ENCODE measurements around the gene SPATA17.

Gene SPATA17

DNA sequence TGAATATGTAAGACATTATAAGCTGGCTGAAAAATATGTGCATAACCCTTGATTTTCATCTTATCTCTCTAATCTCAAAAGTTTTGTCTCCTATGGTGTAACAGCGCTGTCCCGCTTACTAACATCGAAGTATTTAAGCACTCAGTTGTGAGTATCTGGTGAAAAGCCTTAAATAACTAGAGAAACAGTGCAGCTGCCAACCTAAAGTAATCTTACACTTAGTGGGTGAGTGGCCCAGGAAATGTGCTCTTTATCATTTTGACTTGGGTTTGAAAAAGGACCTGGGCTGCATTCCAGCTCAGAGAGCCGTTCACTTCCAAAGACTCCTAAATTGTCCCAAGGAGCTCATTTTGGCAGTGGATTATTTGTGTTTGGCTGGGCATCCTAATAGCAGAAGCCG, 225.9 kb downstream of the SPATA17 start:
- no peak for DNase-seq

DNA sequence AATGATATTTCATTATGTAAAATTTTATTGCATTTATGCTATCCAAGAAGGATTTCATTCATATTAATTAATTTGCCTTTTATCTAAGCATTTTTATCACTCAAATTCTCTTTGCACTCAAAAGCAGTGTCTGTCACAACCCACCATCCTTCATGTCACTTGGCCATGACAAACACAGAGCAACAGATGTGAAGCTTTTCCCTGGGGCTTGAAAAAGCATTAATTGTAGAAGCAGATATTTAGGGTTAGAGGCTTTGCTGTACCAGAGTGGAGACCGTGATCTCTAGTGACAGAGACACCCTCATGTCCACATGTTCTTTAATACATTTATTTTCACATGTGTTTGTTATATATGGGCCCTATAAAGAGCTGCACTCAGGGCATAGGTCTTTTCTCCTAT, 230.5 kb downstream of the SPATA17 start:
- no peak for DNase-seq

DNA sequence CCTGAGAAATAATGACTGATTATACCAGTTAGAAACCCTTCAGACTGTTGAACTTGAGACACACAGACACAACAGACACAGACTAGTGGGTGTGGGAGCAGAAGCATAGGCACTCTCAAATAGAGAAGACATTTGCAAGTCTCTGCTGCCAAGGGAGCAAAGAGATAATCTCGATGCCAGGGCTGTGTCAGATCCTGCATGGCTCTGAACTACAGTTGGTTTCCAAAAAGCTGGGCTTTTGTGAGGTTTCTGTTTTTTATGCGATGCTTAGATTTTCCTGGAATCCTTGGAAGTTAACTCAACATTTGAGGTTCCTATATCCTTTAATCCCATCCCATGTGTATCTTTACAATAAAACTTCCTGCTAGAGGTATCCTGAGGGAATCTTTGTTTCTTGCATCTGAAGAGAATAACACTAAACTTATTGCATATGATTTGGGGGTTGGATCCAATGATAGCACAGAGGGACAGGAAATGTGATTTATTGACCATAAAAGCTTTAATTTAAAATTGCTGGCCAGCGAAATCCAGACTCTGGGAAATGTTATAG, 236.4 kb downstream of the SPATA17 start:
- DNase-seq: no peak

DNA sequence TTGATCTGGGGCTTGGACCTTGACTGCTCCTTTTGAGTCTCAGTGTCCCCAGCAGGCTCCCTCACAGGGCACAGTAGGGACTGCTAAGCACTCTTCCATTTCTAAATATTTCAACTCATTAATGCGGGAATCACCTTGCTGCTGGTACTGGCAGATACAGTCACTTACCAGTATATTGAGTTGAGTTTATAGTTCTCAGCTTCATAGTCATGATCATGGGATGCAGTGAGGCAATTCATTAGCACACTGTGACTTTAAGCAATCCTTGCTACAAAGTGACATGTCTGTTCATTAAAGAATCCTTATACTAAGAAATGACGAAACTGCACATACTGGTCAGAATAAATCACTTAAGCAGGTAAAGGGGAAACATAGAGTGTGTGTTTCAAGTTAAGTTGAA, 240.8 kb downstream of the SPATA17 start:
- no peak for DNase-seq

DNA sequence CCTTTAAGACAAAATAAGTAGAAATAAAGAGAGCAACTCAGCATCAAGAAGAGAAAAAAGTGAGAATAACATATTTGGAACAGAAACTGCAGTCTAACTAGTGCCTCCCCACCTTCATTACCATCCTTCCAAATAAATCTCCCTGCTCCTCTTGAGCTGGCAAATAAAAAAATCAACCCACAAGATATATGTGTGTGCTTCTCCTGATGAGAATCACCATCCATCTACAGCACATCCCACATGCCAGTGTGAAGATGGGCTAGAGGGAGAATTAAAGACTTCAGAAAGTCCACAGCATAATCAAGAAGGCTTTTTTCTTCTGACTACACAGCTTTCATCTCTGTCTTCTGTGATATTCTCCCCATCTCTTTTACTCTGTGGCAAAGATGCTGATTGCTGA, 244.1 kb downstream of the SPATA17 start:
- DNase-seq: no peak

DNA sequence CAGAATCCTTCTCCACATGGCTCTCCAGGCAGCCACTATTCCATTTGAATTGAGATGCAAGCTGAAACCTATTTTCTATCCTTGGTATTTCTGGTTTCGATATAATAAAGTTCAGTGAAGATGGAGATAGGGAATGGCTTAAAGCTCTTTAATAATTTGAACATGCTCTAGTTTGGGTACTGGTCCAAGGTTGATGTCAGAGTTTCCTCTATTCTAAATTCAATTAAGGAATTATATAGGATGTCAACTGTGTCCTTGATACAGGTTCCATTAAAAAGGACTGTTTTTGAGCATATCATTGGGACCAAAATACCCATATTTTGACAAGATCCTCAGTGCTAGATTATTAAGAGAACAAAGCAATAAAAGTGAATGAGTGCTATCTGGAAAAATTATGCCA, 245.3 kb downstream of the SPATA17 start:
- DNase-seq: no peak

DNA sequence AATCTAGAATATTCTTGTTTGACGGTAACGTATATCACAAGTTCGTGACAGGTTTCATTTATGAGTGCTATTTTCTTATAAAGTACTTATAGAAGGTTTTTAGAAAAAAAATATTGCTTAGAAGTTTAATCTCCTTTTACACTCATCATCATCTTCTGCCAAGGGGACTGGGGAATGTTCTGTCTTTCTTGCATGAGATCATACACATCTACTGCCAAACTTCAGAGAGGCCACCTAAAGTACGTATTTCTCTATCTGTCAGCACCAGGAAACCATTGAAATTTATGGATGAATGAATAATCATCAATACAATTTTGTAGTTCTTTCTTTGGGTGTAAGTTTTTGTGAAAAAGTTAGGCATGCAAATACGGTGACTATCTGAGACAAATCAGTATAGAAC, 245.8 kb downstream of the SPATA17 start:
- DNase-seq: no peak

DNA sequence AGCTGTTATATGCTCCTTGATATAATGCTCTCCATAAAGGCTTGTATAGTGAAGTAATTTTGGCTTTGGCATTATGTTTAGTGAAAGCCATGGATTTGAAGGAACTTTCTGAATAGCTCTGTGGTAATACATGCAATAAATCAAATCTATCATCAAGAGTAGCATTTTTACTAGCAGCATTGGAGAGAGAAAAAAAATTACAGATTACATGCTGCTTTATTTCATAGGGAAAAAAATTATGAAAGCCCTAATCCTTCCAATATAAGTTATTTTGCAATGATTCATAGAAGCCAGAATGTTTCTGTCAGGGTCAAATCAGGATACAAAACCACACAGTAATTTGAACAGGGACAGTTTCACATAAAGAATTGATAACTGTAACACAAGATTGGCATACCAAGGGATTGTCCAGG, 250.0 kb downstream of the SPATA17 start:
- DNase-seq: no peak

DNA sequence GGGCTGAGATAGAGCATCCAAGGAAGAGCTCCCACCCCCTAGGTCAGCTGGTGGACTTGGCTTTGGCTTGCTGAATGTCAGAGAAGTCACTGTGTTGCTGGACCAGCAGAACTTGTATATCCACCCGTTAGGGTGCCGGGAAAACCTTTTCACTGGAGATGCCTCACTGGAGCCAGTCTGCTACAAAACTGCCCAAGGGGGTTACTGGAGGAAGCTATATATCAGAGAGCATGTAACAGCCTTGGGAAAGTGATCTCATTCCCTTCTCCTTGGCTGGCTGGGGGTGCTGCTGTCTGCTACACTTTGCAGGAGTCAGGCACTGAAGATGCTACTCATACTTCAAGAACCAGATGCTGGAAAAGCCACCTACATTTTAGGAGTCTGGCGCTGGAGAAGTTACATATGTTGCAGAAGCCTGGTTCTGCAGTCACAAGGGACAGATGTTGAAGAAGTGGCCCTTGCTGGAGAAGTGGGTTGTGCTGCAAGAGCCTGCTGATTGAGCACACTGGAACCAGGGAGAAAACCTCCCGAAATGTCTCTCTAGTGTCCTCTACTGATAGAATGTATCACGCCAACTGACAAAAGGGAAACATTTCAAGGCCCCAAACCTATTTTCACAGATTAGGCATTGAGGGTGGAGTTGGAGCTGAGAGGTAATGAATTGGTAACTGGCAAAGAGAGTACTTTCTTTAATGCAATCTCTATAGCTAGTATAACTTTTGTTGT, 250.6 kb downstream of the SPATA17 start:
- no peak for DNase-seq

DNA sequence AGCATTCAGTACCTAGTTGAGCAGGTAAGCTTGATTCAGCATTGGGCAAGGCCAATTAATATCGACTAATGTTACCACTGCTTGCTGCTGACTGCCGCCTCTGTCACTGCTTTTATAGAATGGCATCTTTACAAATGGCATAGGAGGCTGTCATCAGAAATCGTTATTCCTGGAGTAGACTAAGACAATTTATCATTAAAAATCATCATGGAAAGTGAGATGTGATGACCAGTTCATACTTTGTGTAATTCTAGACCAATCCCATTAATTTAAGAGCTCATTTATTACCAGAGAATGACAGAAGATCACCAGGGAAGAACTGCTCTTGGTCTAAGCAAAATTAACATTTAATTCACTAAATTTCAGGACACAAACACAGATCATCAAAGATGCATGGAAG, 254.0 kb downstream of the SPATA17 start:
- DNase-seq: no peak

DNA sequence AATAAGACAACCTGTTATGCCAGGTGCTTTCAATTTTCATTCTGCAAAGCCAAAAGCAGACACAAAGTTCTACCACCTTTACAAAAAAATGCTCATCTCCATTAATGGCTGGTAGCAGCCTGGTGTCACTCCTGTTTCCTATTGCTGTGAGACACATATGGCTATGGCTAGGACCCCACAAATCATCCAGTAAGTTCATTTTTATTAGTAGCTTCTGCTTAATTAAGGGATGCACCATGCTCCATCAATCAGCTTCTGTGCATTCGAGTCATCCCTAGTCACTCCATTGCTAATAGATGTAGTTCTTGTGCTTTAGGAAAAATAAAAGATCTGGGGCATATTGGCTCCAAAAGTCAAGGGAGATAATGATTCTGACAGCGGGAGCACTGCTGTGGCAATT, 257.2 kb downstream of the SPATA17 start:
- DNase-seq: no peak

DNA sequence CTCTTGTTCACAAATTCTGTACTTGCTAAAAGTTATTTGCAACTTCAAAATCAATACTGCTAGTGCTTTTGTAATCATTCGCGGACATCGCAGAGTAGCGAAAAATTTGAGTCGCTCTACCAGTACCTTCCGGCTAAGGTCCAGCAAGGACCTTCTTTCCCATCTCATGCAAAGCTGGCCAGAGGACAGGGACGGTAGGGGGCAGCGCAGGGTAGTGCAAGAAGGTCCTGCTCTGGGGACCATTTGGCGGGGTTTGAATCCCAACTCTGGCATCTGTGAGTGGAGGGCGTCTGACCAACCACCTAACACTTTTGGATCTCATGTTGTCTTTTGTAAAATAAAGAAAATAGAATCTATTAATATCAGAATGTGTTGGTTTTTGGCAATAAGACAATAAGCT, 258.3 kb downstream of the SPATA17 start:
- DNase-seq: no peak

DNA sequence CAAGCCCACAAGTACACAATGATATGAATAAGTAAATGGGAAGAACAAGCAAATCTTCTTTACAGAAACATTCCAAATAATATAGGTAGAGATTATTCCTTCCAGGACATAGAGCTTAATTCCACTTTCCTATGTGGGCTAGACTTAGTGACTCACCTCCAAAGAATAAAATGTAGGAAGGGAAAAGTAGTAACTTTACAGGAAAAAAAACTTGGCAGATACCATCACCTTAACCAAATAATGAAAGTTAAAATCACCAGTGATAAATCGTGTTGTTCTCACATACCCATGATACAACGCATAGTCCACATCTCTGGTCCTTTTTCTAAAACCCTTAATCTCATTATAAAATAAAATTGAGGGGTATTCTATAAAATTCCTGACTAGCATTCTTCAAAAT, 260.8 kb downstream of the SPATA17 start:
- DNase-seq: no peak

DNA sequence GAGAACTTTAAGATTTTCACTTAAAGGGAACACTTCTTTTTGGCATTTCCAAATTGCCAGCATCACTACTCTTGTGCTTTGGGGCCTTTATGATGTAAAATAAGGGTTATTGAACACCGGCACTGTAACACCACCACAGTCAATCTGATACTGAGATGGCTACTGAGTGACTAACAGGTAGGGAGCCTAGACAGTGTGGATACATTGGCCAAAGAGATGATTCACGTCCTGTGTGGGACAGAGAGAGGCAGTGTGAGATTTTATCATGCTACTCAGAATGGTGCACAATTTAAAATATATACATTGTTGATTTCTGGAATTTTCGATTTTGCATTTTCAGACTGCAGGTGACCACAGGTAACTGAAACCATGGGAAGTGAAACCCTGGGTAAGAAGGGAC, 261.6 kb downstream of the SPATA17 start:
- DNase-seq: no peak

DNA sequence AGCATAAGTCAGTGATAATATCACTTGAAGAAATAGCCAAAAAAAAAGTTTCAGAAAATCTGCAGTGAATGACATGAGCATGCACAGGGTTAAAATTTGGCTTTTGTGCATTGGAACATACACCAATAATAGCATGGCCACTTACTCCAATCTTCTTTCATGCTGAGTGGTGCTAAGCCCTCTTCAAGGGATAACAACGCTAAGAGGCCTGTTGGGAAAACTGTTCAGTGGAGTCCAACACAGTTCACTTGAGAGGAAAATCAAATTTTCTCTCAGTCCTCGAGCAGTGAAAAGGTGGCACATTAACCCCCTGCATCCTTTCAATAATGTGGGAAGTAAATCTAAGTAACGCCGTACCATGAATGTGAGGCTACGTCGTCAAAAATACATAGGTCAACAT, 264.7 kb downstream of the SPATA17 start:
- DNase-seq: no peak

DNA sequence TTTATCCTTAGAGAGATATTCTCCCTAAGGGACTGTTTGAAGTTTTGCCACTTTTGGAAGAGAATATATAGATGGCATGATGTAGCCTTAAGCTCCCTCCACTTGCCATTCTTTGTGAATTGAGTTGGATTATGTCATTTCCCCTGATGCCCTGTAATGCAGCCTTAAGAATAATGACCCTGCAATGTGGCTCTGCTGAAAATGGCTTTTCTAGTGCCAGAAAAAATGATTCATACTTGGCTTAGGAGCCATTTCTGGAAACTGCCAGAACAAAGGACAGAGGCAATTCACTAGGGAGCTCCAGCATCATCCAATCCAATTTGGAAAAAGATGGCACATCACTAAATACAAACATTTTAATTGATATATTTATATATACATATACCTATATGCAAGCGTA, 265.3 kb downstream of the SPATA17 start:
- DNase-seq: no peak

DNA sequence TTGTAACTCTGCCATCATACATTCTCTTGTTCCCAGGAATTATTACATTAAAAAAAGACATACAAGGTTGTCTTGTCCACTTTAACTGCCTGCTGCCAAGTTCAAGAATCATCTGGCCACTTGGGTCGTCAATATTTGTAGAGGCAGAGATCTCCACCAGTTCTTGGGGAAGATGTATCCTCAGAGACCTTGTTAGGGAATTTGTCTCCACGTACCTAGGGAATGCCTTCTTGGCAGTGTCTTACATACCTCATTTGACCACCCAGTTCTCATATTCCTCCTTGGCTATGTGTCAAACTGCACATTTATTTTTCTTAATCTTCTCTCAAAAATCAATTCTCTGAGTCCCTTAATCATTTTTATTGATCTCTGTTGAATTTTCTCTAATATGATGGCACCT, 266.0 kb downstream of the SPATA17 start:
- DNase-seq: no peak

DNA sequence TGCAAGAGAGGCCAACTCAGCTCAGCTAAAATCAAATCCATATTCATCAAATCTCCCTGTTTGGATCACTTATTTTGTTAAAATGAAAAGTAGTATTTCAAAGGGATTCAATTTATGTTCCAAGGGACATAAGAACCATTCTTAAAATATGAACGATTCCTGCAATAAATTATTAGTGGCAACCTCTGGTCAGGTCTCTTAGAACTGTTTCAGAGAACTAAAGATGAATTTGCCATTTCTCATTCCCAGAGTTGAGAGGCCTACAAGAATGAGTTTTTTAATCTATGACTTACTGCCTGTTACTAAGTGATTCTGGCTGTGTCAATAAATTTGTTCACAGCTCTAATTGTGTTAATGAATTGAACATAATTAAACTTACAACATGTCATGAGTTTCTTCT, 268.5 kb downstream of the SPATA17 start:
- DNase-seq: no peak

DNA sequence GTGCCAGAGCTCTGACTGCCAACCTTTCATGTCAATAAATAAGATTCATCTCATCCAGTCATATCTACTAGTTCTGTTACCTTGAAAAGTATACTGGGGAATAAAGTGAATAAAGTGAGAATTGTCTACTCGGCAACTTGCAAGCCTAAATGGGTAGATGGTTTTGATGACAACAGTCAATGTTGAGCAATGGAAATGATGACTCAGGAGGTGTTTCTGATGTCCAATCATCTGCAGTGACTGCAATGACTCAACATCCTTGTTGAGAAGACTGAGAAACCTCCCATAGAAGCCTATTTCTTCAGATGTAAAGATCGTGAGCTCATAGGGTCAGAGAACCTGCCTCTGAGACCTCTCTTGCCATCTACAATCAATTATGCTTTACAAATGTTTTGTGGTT, 276.4 kb downstream of the SPATA17 start:
- DNase-seq: no peak

DNA sequence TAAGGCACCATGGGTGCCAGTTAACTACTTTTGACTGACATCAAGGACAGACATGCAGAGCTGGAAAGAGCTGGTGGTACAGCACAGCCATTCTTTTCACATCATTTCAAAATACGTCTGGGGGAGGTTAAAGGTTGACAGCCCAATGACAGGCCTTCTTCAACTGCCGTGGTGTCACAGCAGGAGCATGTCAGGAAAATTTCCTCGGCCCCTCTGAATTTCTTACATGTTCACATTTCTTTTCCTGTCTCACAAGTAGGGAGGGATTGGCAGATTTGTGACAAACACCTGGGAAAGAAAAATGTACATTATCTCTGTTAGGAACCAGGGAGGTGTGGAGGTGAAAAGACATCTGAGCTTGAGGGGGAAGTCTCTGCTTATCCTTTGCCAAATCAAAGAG, 279.1 kb downstream of the SPATA17 start:
- no peak for DNase-seq

DNA sequence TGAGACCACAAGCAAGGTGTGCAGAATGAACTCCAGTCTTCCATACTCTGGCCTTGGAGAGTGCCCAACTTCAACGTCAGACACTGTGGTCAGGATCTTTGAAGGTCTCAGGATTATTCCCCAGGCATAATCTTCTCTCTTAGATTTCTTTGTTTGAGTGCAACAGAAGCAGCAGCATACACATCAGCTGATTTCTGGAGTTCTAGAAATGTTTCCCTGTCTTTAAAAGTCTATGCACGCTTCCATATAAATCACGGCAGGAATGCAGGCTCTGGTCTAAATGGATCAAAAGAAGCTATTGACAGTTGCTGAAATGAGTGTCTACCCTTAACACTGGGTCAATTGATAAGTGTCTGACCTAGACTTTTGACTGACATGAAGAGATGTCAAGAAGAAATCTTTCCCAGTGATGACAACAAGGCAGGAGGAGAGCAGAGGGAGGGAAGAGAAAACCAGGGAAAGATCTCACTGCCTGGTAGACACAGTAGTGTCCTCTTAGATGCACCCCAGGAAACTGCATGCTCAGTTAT, 279.7 kb downstream of the SPATA17 start:
- no peak for DNase-seq

DNA sequence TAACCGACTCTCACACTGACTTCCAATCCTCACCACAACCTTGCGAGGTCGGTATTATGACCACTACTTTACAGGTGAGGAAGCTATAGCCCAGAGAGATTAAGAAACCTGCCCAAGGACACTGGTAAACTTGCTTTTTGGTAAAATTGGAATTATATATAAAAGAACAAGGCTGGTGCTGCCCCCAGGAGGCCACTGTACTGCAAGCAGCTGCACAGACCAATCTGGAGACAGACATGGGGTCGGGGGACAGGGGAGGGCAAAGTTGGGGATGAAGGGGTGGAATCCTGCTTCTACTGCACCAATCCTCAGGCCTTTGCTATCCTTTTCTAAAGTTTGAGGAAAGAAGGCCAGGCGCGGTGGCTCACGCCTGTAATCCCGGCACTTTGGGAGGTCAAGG, 280.8 kb downstream of the SPATA17 start:
- DNase-seq: no peak

DNA sequence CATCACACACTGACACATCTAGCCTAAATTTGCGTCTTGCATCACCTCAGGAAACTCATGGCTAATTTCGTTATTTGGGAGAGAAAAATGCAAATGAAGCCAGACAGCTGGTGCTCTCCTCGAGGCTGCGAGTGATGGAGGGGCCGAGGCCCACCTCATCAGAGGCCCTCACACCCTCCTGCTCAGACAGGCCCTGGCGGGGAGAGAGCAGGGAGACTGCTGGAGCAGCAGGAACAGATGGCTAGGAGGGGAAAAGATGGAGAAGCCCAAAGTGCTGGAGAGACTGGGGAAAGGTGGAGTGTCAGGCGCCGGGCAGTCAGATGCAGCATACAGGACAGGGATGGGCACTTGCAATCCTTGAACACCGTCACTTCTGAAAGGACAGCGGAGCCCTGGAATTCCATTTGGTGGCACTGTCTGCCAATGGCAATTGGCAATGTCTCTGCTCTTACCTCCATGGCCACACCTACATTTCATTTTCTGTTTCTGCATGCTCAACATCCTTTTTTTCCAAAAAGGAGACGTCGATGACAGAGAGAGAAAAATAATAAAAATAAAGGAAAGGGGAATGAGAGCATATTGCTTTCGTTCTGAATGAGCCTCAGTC, 286.2 kb downstream of the SPATA17 start:
- DNase-seq: no peak

DNA sequence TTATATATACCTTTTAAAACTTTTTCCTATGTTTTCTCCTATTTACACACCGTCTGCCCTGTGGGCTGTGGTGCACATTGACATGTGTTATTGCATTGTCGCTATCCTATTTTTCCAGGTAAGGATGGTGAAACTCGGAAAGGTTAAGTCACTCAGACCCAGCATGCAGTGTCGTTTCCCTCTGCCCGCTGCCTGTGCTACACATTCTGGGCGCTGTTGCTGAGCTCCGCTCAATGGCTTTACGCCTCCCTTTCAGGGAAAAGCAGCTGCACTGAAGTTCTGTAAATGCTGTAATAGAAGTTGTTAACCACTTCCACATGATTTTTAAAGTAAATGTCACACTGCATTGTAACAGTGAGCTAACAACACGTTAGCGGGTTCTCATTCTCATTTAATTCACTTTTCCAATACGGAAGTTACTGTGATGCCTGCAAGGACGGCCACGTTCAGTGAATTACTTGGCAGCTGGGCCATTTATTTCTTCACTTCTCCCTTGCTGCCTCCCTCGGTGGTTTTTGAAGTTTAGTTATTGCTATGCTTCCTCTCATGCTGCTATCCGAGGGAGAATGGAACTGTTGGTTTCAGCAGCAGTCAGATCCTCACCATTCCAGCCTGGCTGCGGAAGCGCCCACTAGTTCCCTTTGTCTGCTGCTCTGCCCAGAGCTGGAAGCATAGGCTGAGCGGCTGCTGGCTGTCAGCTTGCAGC, 288.7 kb downstream of the SPATA17 start:
- DNase-seq: no peak
